Activated CD4-positive, alpha-beta T cell treated with anti-CD3 and anti-CD28 coated beads for 36 hours (primary cell): ENCODE data around the gene MAPK13. TPM values are rescaled to one million over a fixed set of nuclear protein-coding genes. Genes with fewer than 3 reads are reported as not detected.

Experiments used
- ATAC-seq: fragments of 200-7000 bp; cut with Tn5 transposase; one replicate; pipeline ENCODE4 v1.10.0; 2021; ENCODE audit warnings: mild to moderate bottlenecking, moderate library complexity
- CTCF ChIA-PET: fragments of 350-600 bp; sonication (Branson Sonifier 250); formaldehyde crosslinking; loops from one replicate; lab custom pipeline; 2021; ENCODE audit warnings: antibody characterized with exemption; lab: Charles Lee
- POLR2A ChIA-PET: fragments of 350-600 bp; sonication (Branson Sonifier 250); formaldehyde crosslinking; loops from one replicate; lab custom pipeline; 2021; ENCODE audit warnings: antibody characterized with exemption, inconsistent platforms; lab: Charles Lee
- DNase-seq: peaks from one replicate; pipeline ENCODE4 v3.0.0-alpha.2; 2020
- H3K27ac Mint-ChIP-seq: one replicate; pipeline ENCODE4 v1.8.0; 2021; ENCODE audit warnings: mixed read lengths
- H3K27me3 Mint-ChIP-seq: one replicate; pipeline ENCODE4 v1.8.0; 2021; ENCODE audit warnings: mixed read lengths
- H3K36me3 Mint-ChIP-seq: one replicate; pipeline ENCODE4 v1.8.0; 2021; ENCODE audit warnings: low read depth, mixed read lengths
- H3K4me1 Mint-ChIP-seq: one replicate; pipeline ENCODE4 v1.8.0; 2021; ENCODE audit warnings: mixed read lengths
- H3K4me3 Mint-ChIP-seq: one replicate; pipeline ENCODE4 v1.8.0; 2021; ENCODE audit warnings: mild to moderate bottlenecking, moderate library complexity, mixed read lengths
- H3K9me3 Mint-ChIP-seq: one replicate; pipeline ENCODE4 v1.8.0; 2021; ENCODE audit warnings: low read depth, mixed read lengths
- intact Hi-C, 2 experiments: fragments of 100-400 bp; cut with DNase I in 1 of 2; cut with micrococcal nuclease in 1 of 2; formaldehyde crosslinking; loops; one replicate each; pipeline versions ENCODE4 v1.14.2 to v1.15.1; 2022 to 2024; cut with DNase I, micrococcal nuclease
- total RNA-seq, 2 experiments: library from RNA; stranded (reverse); gene quantifications; one replicate each; pipeline ENCODE4 v1.2.3, GENCODE V29; 2021

MAPK13 gene
- total RNA-seq, 2 experiments from 2014 or later, result 63.0 to 65.1 TPM

DNA sequence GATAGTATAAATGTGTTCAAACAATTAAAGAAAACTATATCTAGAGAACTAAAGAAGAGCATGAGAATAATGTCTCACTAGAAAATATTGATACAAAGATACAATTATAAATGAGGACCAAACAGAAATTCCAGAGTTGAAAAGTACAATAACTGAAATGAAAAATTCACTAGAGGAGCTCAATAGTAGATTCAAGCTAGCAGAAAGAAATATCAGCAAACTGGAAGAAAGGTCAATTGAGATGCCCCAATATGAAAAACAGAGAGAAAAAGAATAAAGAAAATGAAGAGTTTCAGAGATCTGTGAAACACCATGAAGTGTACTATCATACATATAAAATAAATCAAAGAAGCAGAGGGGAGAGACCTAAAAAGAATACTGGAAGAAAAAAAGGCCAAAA is 48.2 kb downstream of the MAPK13 start:
- no peak for ATAC-seq
- DNase-seq, result no peak
- H3K4me3 Mint-ChIP-seq, result no peak overlapping the region
- H3K27ac Mint-ChIP-seq, result no peak overlapping the region
- ChIA-PET POLR2A (no interaction called here), CTCF (interaction anchor here (1.0 to 1.3 kb wide), 2 partner anchors 15 to 84 kb away, joined by 3 to 4 read pairs; no protein-coding TSS in a partner anchor)
- H3K27me3 Mint-ChIP-seq, result no peaks in the 10 kb centered on the region
- peaks cover 17% of the 10 kb centered on the region for H3K9me3 Mint-ChIP-seq
- peaks cover 8% of the 10 kb centered on the region for H3K4me1 Mint-ChIP-seq
- intact Hi-C loops, result no loop called here
- H3K36me3 Mint-ChIP-seq, result peaks cover 20% of the 10 kb centered on the region

- CTCF ChIA-PET, result no interaction called here
- Mint-ChIP-seq H3K36me3 (peaks cover 20% of the 10 kb centered on the region), H3K27ac (no peak overlapping the region), H3K9me3 (peaks cover 17% of the 10 kb centered on the region), H3K4me3 (no peak overlapping the region), H3K4me1 (peaks cover 8% of the 10 kb centered on the region), H3K27me3 (no peaks in the 10 kb centered on the region)
- intact Hi-C loops, result no loop called here
- POLR2A ChIA-PET, result no interaction called here
- ATAC-seq, result no peak
- no peak for DNase-seq
These were observed 49.8 kb downstream of the MAPK13 start for GRCh38 chr6:36180126-36180525.

DNA sequence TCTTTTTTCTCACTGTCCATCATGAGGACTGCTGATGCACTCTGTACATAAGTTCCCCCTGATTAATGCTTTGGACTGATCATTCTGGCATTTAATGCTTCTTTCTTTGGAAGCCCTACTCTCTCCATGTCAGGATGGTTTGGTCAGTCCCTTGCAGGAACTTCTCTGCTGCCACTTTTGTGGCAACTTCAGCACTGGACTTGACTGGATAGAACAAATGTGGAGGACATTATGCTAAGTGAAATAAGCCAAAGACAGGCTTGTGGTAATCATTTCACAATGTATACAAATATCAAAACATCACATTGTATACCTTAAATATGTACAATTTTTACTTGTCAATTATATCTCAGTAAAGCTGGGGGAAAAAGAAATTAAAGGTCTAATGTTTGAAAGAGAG is 54.0 kb downstream of the MAPK13 start:
- intact Hi-C loops, result no loop called here
- Mint-ChIP-seq H3K4me1 (no peaks in the 10 kb centered on the region), H3K27ac (no peak overlapping the region), H3K27me3 (no peaks in the 10 kb centered on the region), H3K36me3 (no peaks in the 10 kb centered on the region), H3K9me3 (peaks cover 2% of the 10 kb centered on the region), H3K4me3 (no peak overlapping the region)
- ChIA-PET POLR2A (interaction anchor here (0.5 kb wide), 1 partner anchor 188 kb away, joined by 3 read pairs; no protein-coding TSS in a partner anchor), CTCF (interaction anchor here (1.2 kb wide), 1 partner anchor 53 kb away, joined by 3 read pairs; no protein-coding TSS in a partner anchor)
- DNase-seq, result no peak
- ATAC-seq, result no peak

- Mint-ChIP-seq H3K9me3 (peaks cover 2% of the 10 kb centered on the region), H3K27me3 (no peaks in the 10 kb centered on the region), H3K27ac (no peak overlapping the region), H3K36me3 (no peaks in the 10 kb centered on the region), H3K4me1 (no peaks in the 10 kb centered on the region), H3K4me3 (no peak overlapping the region)
- ATAC-seq (no peak), DNase-seq (no peak)
- ChIA-PET CTCF (no interaction called here), POLR2A (no interaction called here)
- intact Hi-C loops, result no loop called here
These were observed 55.9 kb downstream of the MAPK13 start for GRCh38 chr6:36186199-36186598.

GRCh38 chr6:36187446-36187845 is 57.1 kb downstream of the MAPK13 start:
- intact Hi-C loops, result no loop called here
- H3K27ac Mint-ChIP-seq, result no peak overlapping the region
- no peaks in the 10 kb centered on the region for H3K36me3 Mint-ChIP-seq
- ATAC-seq (no peak), DNase-seq (no peak)
- H3K4me3 Mint-ChIP-seq, result no peak overlapping the region
- CTCF ChIA-PET, result no interaction called here
- H3K27me3 Mint-ChIP-seq, result no peaks in the 10 kb centered on the region
- peaks cover 2% of the 10 kb centered on the region for H3K9me3 Mint-ChIP-seq
- POLR2A ChIA-PET, result no interaction called here
- H3K4me1 Mint-ChIP-seq, result no peaks in the 10 kb centered on the region

Other genes with a start within 250 kb of the MAPK13 start
- 100 to 1,000 TPM; 100 to 118 TPM for gene SRPK1, start 209.4 kb upstream of the MAPK13 start, total RNA-seq
- not detected for gene SLC26A8, start 105.9 kb upstream of the MAPK13 start, total RNA-seq
- gene MAPK14, start 102.7 kb upstream of the MAPK13 start, total RNA-seq, result 10 to 100 TPM; 39.1 to 44.0 TPM
- 10 to 100 TPM; 18.0 to 26.0 TPM for gene BRPF3, start 66.2 kb downstream of the MAPK13 start, total RNA-seq
- gene PNPLA1, start 139.5 kb downstream of the MAPK13 start, total RNA-seq, result not detected
- not detected for gene BNIP5, start 206.4 kb downstream of the MAPK13 start, total RNA-seq